HK-2 (cell line): ENCODE measurements around the gene GSTO2.

ENCODE experiments used
- DNase-seq: peaks from one replicate; pipeline ENCODE4 v3.0.0-alpha.2; 2018; ENCODE audit not compliant: unreplicated experiment

Gene GSTO2

DNA sequence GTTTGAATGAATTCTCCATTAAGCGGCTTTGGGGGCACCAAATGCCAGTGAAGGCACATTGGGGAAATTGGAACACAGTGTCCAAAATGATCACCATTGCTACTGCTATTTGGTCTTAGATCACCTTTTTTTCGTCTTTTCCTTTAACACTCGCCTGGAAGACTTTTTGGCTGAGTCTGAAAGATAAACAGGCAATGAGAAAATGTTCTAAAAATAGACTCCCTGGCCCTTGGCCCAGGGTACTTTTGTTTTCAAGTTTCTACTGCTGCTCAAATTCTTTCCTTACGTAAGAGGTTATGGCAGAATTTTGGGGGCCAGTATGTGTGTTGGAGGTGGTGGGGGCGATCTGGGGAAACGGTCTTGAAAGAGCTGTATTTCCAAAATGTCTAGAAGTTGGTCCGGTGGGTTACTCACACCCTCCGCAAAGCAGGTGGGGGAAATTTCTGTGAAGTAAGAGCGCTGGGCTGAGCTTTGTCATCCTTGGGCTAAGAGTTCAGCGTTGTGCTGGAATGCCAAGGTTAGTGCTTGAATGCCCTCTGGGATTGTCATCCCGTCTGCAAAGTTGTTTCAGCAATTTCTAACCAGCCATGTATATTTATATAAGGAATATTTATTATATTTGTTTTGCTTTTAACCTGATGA lies 70.6 kb downstream of the GSTO2 start:
- DNase-seq: no peak

DNA sequence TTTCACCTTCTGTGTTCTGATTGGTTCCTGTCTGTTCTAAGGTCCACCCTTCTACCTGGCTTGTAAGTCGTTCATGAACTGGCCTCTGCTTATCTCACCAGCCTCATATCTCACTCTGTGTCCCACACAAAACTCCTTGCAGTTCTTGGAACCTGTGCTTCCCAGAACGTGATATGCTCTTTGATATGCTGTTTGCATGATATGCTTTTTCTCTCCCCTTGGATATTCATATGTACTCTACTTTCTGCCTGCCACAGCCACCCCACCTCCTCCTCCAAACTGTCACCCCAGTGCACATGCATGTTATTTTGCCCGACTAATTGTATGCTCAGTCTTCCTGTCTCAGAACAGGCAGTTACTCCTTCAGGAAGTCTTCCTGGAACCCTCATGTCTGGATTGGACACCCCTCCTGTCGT lies 71.1 kb downstream of the GSTO2 start:
- DNase-seq: no peak

GRCh38 chr10:104340641-104341040 lies 71.7 kb downstream of the GSTO2 start:
- no peak for DNase-seq

- DNase-seq: no peak
Observed at GRCh38 chr10:104342941-104343411, 74.0 kb downstream of the GSTO2 start.

- DNase-seq: no peak
Observed at GRCh38 chr10:104344219-104344618, 75.2 kb downstream of the GSTO2 start.

GRCh38 chr10:104345515-104345914 lies 76.5 kb downstream of the GSTO2 start:
- DNase-seq: no peak

DNA sequence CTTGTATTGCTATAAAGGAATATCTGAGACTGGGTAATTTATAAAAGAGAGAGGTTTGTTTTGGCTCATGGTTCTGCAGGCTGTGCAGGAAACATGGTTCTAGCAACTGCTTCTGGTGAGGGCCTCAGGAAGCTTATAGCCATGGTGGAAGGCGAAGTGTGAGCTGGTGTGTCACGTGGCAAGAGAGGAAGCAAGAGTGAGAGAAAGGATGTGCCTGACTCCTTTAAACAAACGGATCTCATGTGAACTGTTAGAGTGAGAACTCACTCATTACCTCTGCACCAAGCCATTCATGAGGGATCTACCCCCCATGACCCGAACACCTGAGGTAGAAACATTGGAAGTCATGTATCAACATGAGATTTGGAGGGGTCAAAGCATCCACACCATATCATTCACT lies 77.0 kb downstream of the GSTO2 start:
- no peak for DNase-seq

- no peak for DNase-seq
Observed at GRCh38 chr10:104347295-104348045, 78.5 kb downstream of the GSTO2 start.

- no peak for DNase-seq
Observed at GRCh38 chr10:104348601-104349000, 79.6 kb downstream of the GSTO2 start.

GRCh38 chr10:104349623-104350126 lies 80.7 kb downstream of the GSTO2 start:
- DNase-seq: no peak

- DNase-seq: no peak
Observed at GRCh38 chr10:104350127-104350635, 81.2 kb downstream of the GSTO2 start.

DNA sequence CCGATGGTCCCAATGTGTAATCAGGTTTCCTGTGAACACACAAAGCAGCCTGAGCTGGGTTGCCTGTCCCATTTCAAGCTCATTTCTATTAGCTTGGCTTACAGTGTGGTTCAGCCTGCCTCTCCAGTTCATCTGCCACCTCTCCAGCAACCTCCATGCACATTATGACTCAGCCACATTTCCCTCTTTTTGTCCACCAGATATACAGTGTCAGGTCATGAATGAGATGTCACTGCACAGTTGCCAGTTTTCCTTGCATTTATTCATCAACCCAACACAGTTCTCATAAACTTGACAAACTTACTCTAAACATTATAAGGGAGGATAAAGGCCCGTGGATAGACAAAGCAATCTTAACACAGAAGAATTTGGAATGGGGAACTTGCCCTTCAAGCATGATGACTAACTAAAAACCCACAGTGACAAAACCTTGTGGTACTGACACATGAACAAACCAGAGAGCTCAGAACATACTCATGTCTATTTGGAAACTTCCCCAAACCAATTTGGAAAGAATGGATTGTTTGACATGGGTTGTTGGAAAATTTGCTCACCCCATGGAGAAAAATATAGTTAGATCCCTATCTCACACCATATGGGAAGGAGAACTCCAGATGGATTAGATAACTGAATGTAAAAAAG lies 82.2 kb downstream of the GSTO2 start:
- no peak for DNase-seq

DNA sequence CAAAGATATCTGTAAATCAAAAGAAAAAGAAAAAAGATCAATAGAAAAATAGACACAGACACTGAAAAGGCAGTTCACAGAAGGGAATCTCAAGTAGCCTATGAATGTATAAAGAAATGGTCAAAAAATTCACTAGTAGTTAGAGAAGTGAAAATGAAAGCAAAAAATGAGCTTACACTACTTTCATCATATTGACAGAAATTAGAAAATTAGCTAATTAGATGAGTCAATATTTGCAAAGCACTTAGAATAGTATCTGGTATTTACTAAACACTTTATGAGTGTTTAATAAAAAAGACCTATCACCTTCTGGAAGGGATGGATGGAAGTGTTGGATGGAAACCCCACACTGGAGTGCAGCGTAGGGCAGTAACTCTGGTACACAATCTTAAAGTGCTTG lies 82.9 kb downstream of the GSTO2 start:
- DNase-seq: no peak

GRCh38 chr10:104353325-104354048 lies 84.5 kb downstream of the GSTO2 start, which contains the start of gene CFAP58:
Gene CFAP58, plus strand, starts transcription at chr10:104353833. Its CDS starts 65 bp downstream, at chr10:104353898.
- peak; percentile 93 for DNase-seq
